ENCODE data around the gene GSC2.
"Not testable (repeated sequence)": the region's sequence is repeated elsewhere in the genome, so short reads cannot be mapped to it uniquely, and the experiment has no call there.

The GSC2 gene

GRCh38 chr22:19178065-19178656 is 28.1 kb upstream of the GSC2 start:
- peak; percentile 30 for DNase-seq (ENCODE audit: low read depth)

- no peak for DNase-seq (ENCODE audit: low read depth)
Measured at GRCh38 chr22:19177164-19178064, 27.3 kb upstream of the GSC2 start.

GRCh38 chr22:19176732-19177131 is 26.6 kb upstream of the GSC2 start:
- no peak for DNase-seq (ENCODE audit: low read depth)

GRCh38 chr22:19176175-19176643 is 26.1 kb upstream of the GSC2 start:
- DNase-seq (ENCODE audit: low read depth) = no peak

- no peak for DNase-seq (ENCODE audit: low read depth)
Measured at GRCh38 chr22:19175602-19176174, 25.6 kb upstream of the GSC2 start.

GRCh38 chr22:19175026-19175601 is 25.0 kb upstream of the GSC2 start:
- DNase-seq (ENCODE audit: low read depth) = no peak

- DNase-seq (ENCODE audit: low read depth) = no peak
Measured at GRCh38 chr22:19174106-19175025, 24.3 kb upstream of the GSC2 start.

- DNase-seq (ENCODE audit: low read depth) = no peak
Measured at GRCh38 chr22:19173047-19174035, 23.2 kb upstream of the GSC2 start.

GRCh38 chr22:19172213-19173046 is 22.3 kb upstream of the GSC2 start:
- no peak for DNase-seq (ENCODE audit: low read depth)

GRCh38 chr22:19169947-19170318 is 19.8 kb upstream of the GSC2 start:
- DNase-seq (ENCODE audit: low read depth) = no peak

- DNase-seq (ENCODE audit: low read depth) = no peak
Measured at GRCh38 chr22:19169002-19169946, 19.2 kb upstream of the GSC2 start.

GRCh38 chr22:19168088-19168890 is 18.2 kb upstream of the GSC2 start:
- DNase-seq (ENCODE audit: low read depth) = no peak

GRCh38 chr22:19167106-19167869 is 17.2 kb upstream of the GSC2 start:
- DNase-seq (ENCODE audit: low read depth) = no peak

- no peak for DNase-seq (ENCODE audit: low read depth)
Measured at GRCh38 chr22:19166421-19166820, 16.3 kb upstream of the GSC2 start.

GRCh38 chr22:19164425-19164824 is 14.3 kb upstream of the GSC2 start:
- no peak for DNase-seq (ENCODE audit: low read depth)

GRCh38 chr22:19158649-19159048 is 8.6 kb upstream of the GSC2 start:
- DNase-seq (ENCODE audit: low read depth) = not testable (repeated sequence)

- DNase-seq (ENCODE audit: low read depth) = not testable (repeated sequence)
Measured at GRCh38 chr22:19156109-19156508, 6.0 kb upstream of the GSC2 start.

All from activated T-cell treated with anti-CD3 and anti-CD28 coated beads for 24 hours (primary cell).